Measurements from ENCODE around the gene NPR1. TPM values are rescaled to one million over a fixed set of nuclear protein-coding genes. Genes with fewer than 3 reads are reported as not detected.
"Not testable (repeated sequence)": the region's sequence is repeated elsewhere in the genome, so short reads cannot be mapped to it uniquely, and the experiment has no call there.

NPR1 gene
- 14.9 TPM for total RNA-seq
- long read RNA-seq, full-length matches to known transcripts = 11 of 24 reads
- long read RNA-seq, partial matches to known transcripts = 9 of 24 reads
- long read RNA-seq, other reads (novel, unspliced or antisense) = 4 of 24 reads

DNA sequence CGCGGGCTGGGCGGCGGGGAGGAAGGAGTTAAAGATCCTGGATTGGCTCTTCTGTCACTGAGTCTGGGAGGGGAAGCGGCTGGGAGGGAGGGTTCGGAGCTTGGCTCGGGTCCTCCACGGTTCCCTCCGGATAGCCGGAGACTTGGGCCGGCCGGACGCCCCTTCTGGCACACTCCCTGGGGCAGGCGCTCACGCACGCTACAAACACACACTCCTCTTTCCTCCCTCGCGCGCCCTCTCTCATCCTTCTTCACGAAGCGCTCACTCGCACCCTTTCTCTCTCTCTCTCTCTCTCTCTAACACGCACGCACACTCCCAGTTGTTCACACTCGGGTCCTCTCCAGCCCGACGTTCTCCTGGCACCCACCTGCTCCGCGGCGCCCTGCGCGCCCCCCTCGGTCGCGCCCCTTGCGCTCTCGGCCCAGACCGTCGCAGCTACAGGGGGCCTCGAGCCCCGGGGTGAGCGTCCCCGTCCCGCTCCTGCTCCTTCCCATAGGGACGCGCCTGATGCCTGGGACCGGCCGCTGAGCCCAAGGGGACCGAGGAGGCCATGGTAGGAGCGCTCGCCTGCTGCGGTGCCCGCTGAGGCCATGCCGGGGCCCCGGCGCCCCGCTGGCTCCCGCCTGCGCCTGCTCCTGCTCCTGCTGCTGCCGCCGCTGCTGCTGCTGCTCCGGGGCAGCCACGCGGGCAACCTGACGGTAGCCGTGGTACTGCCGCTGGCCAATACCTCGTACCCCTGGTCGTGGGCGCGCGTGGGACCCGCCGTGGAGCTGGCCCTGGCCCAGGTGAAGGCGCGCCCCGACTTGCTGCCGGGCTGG lies at the start of gene NPR1:
NPR1 (plus strand) TSS at position 170 of the 818 bp plus-strand sequence; CDS start at position 591, 421 bp downstream.
- intact Hi-C loops (cut with DNase I) = loop anchor here (1.0 to 2.0 kb wide), 4 partner anchors 18 to 312 kb away; partner anchors contain the start of gene RPS27
- peak; percentile 84 for DNase-seq (ENCODE audit: low spot score)

DNA sequence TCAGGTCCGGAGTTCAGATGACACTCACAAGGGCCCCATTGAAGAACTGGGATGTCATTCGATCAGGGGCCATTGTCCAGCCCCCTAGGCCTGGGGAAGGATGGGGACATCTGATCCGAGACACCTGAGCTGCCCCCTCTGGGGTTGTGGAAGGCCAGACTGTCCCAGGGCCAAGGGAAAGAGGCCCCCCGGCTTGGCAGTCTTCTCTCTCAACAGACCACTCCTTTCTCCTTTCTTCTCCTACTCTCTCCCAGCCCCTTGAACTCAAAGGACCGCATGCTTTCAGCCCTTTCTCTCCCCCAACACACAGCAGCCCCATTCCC lies 49.2 kb upstream of the NPR1 start:
- DNase-seq (ENCODE audit: low spot score) = peak; percentile 60
- intact Hi-C loops (cut with DNase I) = loop anchor here (5.0 kb wide), 1 partner anchor 43 kb away; the partner anchor contains the start of gene ILF2

DNA sequence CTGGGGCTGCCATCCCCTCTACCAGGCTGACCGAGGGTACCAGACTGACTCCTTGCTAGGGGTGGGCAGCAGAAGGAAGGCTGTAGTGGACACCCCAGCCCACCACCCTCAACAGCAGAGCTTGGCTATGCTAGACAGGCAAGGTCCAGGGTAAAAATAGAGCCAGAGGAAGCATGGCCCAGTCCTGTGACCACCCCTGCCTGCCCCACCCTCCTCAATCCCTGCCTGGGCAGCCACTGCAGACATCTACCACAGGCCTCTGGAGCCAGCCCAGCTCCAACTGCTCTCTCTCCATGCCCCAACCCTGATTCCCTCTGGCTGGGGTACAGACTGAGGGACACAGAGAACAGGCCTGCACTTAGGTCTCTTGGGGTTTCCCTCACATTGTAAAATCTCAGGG lies 48.5 kb upstream of the NPR1 start:
- intact Hi-C loops (cut with DNase I) = loop anchor here (5.0 kb wide), 2 partner anchors 42 to 123 kb away; partner anchors contain the start of gene ILF2
- peak; percentile 90 for DNase-seq (ENCODE audit: low spot score)

DNA sequence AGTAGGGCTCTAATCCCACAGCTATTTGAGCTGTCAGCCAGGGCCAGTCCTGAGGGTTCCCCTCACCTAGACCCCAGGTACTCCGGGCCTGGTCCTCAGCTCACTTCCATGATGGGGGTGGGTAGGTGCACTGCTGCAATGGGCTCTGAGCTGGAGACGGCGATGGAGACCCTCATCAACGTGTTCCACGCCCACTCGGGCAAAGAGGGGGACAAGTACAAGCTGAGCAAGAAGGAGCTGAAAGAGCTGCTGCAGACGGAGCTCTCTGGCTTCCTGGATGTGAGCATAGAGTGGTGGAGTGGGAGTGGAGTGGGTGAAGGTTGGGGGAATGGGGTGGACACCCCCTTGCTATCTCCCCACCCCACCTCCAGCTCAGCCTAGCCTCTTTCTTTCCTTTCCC lies 48.1 kb upstream of the NPR1 start:
- intact Hi-C loops (cut with DNase I) = loop anchor here (5.0 kb wide), 1 partner anchor 123 kb away; no protein-coding TSS in a partner anchor
- DNase-seq (ENCODE audit: low spot score) = peak; percentile 33

DNA sequence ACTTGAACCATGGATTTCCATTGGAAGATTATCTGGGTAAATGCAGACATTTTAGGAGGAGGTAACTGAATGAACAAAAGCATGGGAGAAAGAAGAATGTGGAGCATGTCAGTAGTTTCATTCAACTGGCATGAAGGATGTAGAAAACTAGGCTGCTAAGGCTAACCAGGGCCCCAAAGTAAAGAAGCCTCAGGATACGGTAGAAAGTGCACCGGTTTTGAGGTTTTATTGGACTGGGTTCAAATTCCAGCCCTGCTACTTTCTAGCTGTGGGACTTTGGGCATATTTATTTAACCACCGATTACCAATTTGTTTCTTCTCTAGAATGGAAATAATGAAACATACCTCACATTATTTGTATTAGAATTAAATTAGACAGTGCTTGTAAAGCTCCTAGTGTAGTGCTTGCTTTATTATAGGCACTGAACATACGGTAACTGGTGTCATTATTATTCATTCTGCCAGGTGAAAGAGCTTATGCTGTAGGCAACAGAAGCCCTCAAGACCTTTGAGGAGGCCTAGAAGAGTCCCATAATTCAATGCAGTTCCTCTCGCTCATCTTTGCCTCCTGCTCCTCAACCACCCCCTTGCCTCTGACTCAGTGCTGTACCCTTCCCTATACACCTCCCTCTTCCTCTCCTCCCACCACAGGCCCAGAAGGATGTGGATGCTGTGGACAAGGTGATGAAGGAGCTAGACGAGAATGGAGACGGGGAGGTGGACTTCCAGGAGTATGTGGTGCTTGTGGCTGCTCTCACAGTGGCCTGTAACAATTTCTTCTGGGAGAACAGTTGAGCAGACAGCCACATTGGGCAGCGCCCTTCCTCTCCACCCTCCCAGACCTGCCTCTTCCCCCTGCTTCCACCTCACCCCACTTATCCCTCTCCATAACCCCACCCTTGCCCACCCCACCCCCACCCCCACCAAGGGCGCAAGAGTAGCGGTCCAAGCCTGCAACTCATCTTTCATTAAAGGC lies 47.2 kb upstream of the NPR1 start:
- intact Hi-C loops (cut with DNase I) = loop anchor here (5.0 kb wide), 1 partner anchor 124 kb away; no protein-coding TSS in a partner anchor

DNA sequence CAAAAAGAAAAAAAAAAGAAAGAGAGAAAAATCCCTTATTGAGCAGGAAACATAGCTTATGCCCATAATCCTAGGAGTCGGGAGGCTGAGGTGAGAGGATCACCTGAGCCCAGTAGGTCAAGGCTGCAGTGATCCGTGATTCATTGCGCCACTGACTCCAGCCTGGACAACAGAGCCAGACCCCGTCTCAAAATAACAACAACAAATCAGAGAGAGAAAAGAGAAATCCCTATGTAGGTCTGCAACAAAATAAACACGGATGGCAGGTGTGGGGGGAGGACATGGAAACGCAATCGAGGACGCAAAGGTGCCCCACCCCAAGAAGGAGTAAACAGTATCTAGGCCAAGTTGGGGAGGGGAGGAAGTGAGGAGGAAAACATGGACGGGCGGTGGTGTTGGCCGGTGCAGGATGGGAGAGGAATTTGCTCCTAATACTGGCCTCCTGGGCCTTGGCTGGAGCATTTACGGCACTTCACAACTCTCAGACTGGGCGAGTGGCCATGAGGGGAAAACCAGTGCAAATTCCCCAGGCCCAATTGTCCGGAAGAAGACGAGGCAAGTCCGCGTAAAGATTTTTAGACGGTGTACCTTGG lies 45.2 kb upstream of the NPR1 start:
- intact Hi-C loops (cut with DNase I) = loop anchor here (5.0 kb wide), 1 partner anchor 126 kb away; no protein-coding TSS in a partner anchor
- peak; percentile 26 for DNase-seq (ENCODE audit: low spot score)

More for the DNA sequence above, 47.2 kb upstream of the NPR1 start:
- peak; percentile 63 for DNase-seq (ENCODE audit: low spot score)

DNA sequence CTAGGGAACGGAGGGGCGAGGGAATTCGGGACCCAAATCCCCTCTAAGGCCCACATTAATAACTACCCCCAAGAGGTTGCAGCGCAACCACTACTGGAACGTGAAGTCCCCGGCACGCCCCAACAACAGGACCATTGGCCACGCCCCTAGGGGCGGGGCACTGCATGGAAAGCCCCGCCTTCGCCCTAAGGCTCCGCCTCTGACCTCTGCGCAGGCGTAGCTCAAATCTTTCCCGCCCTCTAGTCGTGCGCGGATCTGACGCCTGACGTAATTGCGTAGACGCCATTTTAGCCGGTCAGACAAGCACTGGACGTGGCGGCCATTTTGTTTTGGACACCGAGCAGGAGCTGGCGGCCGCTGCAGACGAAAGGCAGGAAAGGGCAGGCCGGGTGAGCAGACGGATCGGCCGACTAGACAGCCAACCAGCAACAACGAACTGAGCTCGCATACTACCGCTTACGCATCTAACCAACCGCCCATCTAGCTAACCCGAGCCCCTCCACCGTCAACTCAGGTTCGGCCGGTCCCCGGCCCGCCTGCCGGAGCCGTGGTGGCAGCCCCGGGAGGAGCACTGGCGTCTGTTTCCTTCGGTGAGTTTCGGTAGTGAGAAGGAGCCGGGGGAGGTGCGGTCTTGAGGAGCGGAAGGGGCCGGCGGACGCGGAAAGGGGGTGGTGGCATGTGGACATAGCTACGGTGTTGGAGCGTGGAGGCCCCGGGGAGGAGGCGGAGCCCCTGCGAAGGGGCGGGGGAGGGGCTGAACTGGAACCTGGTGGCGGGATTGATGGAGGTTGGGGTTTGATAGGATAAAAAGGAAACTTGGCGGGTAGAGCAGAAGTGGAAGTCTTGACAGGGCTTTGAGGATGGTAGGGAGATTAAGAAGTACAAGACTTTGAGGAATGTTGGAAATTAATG lies 44.5 kb upstream of the NPR1 start, which contains the start of gene CHTOP:
CHTOP (plus strand) TSS at position 313 of the 912 bp plus-strand sequence. CDS start 2,523 bp downstream, outside the sequence.
- intact Hi-C loops (cut with DNase I) = loop anchor here (2.0 to 5.0 kb wide), 2 partner anchors 25 to 127 kb away; partner anchors contain the start of gene SNAPIN
- peak; percentile 99 for DNase-seq (ENCODE audit: low spot score)

DNA sequence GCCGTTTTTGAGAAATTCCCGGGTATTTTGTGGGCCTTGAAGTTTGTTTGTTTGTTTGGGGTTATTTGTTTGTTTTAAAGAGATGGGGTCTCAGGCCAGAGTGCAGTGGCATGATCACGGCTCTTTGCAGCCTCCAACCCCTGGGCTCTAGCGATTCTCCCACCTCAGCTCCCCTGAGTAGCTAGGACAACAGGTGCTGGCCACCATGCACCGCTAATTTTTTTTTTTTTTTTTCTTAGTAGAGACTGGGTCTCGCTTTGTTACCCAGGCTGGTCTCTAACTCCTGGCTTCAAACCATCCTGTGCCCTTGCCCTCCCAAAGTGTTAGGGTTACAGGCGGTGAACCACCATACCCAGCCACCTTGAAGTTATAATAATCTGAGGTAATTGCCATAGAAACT lies 42.6 kb upstream of the NPR1 start:
- intact Hi-C loops (cut with DNase I) = loop anchor here (2.0 to 5.0 kb wide), 2 partner anchors 23 to 91 kb away; partner anchors contain the start of genes INTS3 and SNAPIN
- DNase-seq (ENCODE audit: low spot score) = no peak

DNA sequence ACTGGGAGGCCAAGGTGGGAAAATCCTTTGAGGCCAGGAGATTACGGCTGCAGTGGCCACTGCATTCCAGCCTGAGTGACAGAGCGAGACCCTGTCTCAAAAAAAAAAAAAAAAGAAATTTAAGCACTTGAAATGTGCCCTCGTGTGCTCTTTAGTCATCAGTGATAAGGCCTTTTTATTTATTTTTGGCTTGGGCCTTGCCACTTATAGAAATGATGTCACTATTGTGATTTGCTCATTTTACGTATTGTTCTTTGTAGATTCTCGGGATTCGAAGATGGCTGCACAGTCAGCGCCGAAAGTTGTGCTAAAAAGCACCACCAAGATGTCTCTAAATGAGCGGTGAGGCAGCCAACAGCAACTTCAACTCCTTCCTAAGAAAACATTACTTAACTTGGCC lies 42.2 kb upstream of the NPR1 start:
- intact Hi-C loops (cut with DNase I) = loop anchor here (5.0 kb wide), 1 partner anchor 91 kb away; the partner anchor contains the start of gene INTS3
- no peak for DNase-seq (ENCODE audit: low spot score)

DNA sequence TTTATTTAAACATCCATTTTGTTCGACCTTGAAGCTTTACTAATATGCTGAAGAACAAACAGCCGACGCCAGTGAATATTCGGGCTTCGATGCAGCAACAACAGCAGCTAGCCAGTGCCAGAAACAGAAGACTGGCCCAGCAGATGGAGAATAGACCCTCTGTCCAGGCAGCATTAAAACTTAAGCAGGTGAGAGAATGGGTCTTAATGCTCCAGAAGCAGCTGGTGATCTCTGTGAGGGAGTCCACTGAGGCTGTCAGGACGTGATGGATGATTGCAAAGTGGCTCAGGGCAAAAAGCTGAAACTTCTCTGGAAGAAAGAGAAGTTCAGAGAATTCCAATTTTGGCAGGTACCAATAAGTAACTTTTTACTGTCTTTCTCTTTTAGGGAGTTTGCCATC lies 40.2 kb upstream of the NPR1 start:
- no peak for DNase-seq (ENCODE audit: low spot score)
- intact Hi-C loops (cut with DNase I) = loop anchor here (5.0 kb wide), 1 partner anchor 89 kb away; the partner anchor contains the start of gene INTS3

DNA sequence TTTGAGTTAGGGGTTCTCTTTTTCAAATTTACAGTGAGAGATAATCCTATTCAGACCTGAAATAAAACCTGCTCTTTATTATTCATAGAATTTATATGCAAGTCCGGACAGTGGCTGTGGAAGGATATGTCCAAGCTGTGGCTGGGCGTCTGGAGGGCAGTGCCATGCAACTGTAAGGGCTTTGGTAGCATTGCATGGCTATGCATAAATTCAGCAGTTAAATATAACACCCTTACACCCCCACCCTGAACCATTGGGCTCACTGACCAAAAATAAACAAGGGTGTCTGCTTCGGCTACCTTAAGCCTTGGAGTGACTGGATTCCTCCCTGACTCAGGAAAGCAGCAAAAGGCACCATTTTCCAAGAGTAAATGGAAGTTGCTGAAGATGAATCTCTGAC lies 39.2 kb upstream of the NPR1 start:
- intact Hi-C loops (cut with DNase I) = loop anchor here (5.0 kb wide), 1 partner anchor 88 kb away; the partner anchor contains the start of gene INTS3
- DNase-seq (ENCODE audit: low spot score) = no peak

DNA sequence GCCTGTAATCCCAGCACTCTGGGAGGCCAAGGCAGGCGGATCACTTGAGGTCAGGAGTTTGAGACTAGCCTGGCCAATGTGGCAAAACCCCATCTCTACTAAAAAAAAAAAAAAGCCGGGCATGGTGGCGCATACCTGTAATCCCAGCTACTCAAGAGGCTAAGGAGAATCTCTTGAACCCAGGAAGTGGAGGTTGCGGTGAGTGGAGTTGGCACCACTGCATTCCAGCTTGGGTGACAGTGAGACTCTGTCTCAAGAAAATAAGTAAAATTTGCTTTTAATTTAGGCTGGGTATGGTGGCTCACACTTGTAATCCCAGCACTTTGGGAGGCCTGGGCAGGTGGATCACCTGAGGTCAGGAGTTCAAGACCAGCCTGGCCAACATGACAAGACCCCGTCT lies 38.3 kb upstream of the NPR1 start:
- intact Hi-C loops (cut with DNase I); DNase-seq (ENCODE audit: low spot score): not testable (repeated sequence)

DNA sequence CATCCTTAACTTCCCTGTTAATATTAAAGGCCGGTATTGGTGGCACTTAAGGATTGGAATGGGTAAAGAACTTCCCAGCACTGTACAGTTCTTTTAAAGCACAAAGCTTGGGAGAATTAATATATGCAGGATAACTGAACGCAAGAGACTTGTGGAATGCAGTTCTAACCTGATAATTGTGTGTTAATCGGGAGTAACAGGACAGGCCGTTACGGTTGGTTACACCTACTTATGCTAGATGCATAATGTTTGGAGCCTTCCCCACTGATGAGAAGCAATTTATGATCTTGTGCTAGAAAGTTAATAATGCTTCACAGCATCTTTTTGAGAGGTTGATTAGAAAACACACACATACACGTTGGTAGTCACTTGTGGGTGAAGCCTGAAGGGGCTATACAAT lies 37.6 kb upstream of the NPR1 start:
- intact Hi-C loops (cut with DNase I) = no loop called here
- DNase-seq (ENCODE audit: low spot score) = no peak

DNA sequence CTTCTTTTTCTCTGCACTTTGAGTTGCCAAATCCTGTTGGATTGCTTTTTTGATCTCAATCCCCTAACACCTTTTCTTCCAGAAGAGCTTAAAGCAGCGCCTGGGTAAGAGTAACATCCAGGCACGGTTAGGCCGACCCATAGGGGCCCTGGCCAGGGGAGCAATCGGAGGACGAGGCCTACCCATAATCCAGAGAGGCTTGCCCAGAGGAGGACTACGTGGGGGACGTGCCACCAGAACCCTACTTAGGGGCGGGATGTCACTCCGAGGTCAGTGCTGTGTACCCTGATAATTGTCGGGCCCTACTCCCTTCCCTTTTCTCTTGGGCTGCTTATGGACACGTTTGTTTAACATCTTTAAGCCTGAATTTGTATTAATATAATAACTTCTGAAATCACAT lies 36.3 kb upstream of the NPR1 start:
- no peak for DNase-seq (ENCODE audit: low spot score)
- intact Hi-C loops (cut with DNase I) = no loop called here

DNA sequence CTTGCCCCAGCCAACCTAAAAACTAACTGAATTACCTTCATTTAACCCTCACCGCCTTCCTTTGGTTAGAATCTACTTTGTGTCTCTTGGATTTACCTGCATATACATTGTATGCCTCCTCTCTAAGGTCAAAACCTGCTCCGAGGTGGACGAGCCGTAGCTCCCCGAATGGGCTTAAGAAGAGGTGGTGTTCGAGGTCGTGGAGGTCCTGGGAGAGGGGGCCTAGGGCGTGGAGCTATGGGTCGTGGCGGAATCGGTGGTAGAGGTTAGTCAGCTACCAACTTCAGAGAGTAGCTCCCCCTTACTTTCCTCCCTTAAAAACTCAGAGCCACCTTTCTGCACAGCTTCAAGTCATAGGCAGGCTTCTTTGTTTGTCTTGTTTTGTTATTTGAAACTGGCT lies 35.4 kb upstream of the NPR1 start:
- intact Hi-C loops (cut with DNase I) = no loop called here
- no peak for DNase-seq (ENCODE audit: low spot score)

DNA sequence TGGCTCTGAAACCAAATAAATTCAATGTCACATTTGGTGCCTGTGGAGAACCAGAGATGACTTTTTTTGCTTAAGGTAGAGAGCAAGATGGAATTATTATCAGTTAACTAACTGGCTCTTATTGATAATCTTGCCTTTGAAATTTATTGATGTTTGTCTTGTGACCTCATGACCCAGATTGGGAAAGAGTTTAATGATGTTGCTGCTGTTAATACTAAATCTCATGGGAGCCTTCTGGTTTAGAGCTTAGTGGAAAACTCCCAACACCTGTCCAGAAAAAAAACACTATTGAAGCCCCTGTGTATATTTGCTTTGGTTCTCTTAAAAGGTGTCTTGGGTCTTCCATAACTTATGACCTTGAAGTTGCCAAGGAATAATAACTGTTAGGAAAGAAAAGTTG lies 34.7 kb upstream of the NPR1 start:
- intact Hi-C loops (cut with DNase I) = no loop called here
- no peak for DNase-seq (ENCODE audit: low spot score)

DNA sequence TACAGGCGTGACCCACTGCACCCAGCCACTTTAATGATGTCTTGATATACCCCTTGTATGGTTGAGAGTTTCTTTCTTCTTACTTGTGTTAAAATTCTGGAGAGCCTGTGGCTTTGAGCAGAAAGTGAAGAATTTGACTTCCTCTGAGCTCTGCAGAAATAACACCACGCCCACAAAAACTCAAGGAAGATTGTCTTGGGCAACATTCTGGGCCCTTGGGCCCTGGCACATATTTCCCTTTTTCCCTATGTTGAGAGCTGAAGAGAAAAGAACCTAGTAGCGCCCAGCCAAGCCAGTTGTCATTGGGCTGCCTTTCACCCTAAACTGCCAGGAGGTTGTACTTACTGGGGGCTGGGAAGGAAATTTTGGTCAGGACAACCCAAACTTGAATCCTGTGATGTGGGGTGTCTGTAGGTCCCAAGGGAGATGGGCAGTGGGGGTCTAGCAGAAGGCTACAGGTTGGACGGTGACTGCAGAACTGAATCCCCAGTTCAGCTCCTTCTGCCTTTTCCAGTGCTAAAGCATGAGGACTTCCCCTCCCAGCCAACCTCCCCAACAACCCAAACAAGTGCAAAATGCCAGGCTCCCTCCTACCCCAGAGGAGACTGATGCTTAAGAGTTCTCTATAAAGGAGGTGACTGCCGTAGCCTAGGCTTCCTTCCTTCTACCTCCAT lies 31.7 kb upstream of the NPR1 start:
- intact Hi-C loops (cut with DNase I) = no loop called here
- no peak for DNase-seq (ENCODE audit: low spot score)
